Measurements from ENCODE around the gene TGFBR3. TPM values are rescaled to one million over a fixed set of nuclear protein-coding genes. Genes with fewer than 3 reads are reported as not detected.

Gene TGFBR3
- total and polyA plus RNA-seq, 2 of the 4 experiments (the other 2 are of a cell fraction): 3.0 to 11.3 TPM

- ChIA-PET CTCF (interaction anchor here (0.8 to 1.0 kb wide), 2 partner anchors 95 to 411 kb away, joined by 3 to 4 read pairs; no protein-coding TSS in a partner anchor), POLR2A (ENCODE audit: unreplicated experiment) (no interaction called here)
- H2AFZ ChIP-seq (replicated peaks; ENCODE audit: low read length, poor library complexity): no peak overlapping the region
- no peak for TF ChIP-seq SMC3 (IDR thresholded peaks at IDR 0.05; ENCODE audit: low read depth, low read length)
- no peak for TF ChIP-seq RFX5 (IDR thresholded peaks at IDR 0.05; ENCODE audit: low read depth, low read length)
- no peak for TF ChIP-seq CTCF (conservative IDR thresholded peaks at IDR 0.05; ENCODE audit: low read depth, low read length)
- TF ChIP-seq CHD1 (IDR thresholded peaks at IDR 0.05; ENCODE audit: low read depth, low read length): no peak
- TF ChIP-seq RAD21 (IDR thresholded peaks at IDR 0.05; ENCODE audit: low read length): no peak
- no peak for TF ChIP-seq MAFK (IDR thresholded peaks at IDR 0.05; ENCODE audit: low read depth, low read length)
- no peak for TF ChIP-seq NFE2L2 (IDR thresholded peaks at IDR 0.05; ENCODE audit: low read depth, low read length)
- TF ChIP-seq BHLHE40 (IDR thresholded peaks at IDR 0.05; ENCODE audit: low read depth, low read length): no peak
- no peak for TF ChIP-seq RCOR1 (IDR thresholded peaks at IDR 0.05; ENCODE audit: insufficient replicate concordance, low read length)
- TF ChIP-seq MXI1 (IDR thresholded peaks at IDR 0.05; ENCODE audit: borderline replicate concordance, low read depth, low read length): no peak
- H3K4me1 ChIP-seq (ENCODE audit: control insufficient read depth, insufficient read depth, low read length): peaks cover 1% of the 10 kb centered on the region; the same call in 1 of the 2 replicates
- no peaks in the 10 kb centered on the region for H3K9me3 ChIP-seq (ENCODE audit: control insufficient read depth, insufficient read depth, low read length)
- no peak overlapping the region for H3K14ac ChIP-seq (replicated peaks; ENCODE audit: low read depth, low read length)
- peaks cover 1% of the 10 kb centered on the region; the same call in 1 of the 2 replicates for H3K27me3 ChIP-seq (ENCODE audit: control insufficient read depth, insufficient read depth, low read length)
- H4K5ac ChIP-seq (ENCODE audit: low read depth, low read length): no peak overlapping the region
- H4K8ac ChIP-seq (ENCODE audit: low read depth in 2 of 2, low read length in 2 of 2): no peak overlapping the region
- H4K91ac ChIP-seq (ENCODE audit: insufficient read depth, low read depth, low read length): no peak overlapping the region
- no peak overlapping the region for H2BK120ac ChIP-seq (ENCODE audit: low read depth, low read length)
- H3K79me1 ChIP-seq (ENCODE audit: low read depth in 1 of 2, low read length in 2 of 2): peaks cover 16 to 17% of the 10 kb centered on the region in 2 experiments
- no peak overlapping the region for H3K4me3 ChIP-seq (ENCODE audit: insufficient read depth, low read depth, low read length)
- intact Hi-C loops (cut with micrococcal nuclease) (loop anchor here (5.0 kb wide), 1 partner anchor 144 kb away; no protein-coding TSS in a partner anchor), in situ Hi-C loops (cut with MboI; ENCODE audit: low sequenced_read_pairs) (loop anchor here (10.0 kb wide), 1 partner anchor 146 kb away; no protein-coding TSS in a partner anchor), dilution Hi-C loops (cut with HindIII; ENCODE audit: low sequenced_read_pairs, unreplicated experiment) (no loop called here)
- H3K18ac ChIP-seq (ENCODE audit: low read depth, low read length): no peak overlapping the region
- no peak overlapping the region for H2AK9ac ChIP-seq (replicated peaks; ENCODE audit: low read depth, low read length, poor library complexity)
- no peaks in the 10 kb centered on the region for H3K9me1 ChIP-seq (ENCODE audit: insufficient read depth, low read length)
- H4K20me1 ChIP-seq (ENCODE audit: insufficient read depth, low read length): no peaks in the 10 kb centered on the region; the same call in none of the 2 replicates
- H2BK20ac ChIP-seq (ENCODE audit: low read depth, low read length): no peak overlapping the region
- no peak overlapping the region for H3K23ac ChIP-seq (ENCODE audit: low read depth, low read length)
- H3K4me2 ChIP-seq (ENCODE audit: low read depth, low read length): no peak overlapping the region
- no peak overlapping the region for H3K27ac ChIP-seq (ENCODE audit: insufficient read depth, low read length)
- no peak overlapping the region for H3K4ac ChIP-seq (ENCODE audit: low read depth, low read length)
- ATAC-seq (ENCODE audit: low read depth) (no peak), DNase-seq (no peak)
- BruUV-seq (replicated peaks): no TSS peak
- H2AK5ac ChIP-seq (ENCODE audit: low read depth, low read length): no peak overlapping the region
- no peaks in the 10 kb centered on the region for H3K36me3 ChIP-seq (ENCODE audit: control insufficient read depth, insufficient read depth, low read length)
- H3K56ac ChIP-seq (ENCODE audit: extremely low read depth, insufficient read depth, low read length): no peak overlapping the region
- no peak overlapping the region for H3K9ac ChIP-seq (ENCODE audit: low read depth, low read length)
- no peak overlapping the region for H2BK15ac ChIP-seq (ENCODE audit: low read depth, low read length)
- WGBS, 2 experiments (ENCODE audit: extremely low coverage in 2 of 2, insufficient read length in 1 of 2): no CpG with 5 or more reads among the region's 3 CpGs
- no peak overlapping the region for H2BK5ac ChIP-seq (ENCODE audit: low read depth, low read length, poor library complexity, severe bottlenecking)
Measured at GRCh38 chr1:91881280-91881679, 4.7 kb downstream of the TGFBR3 start.
